COR-L47 (cell line): ENCODE results near the gene RGS14.
A peak's percentile ranks its signal among the peaks of the same experiment; 100 is the strongest.
"Not testable (repeated sequence)": the region's sequence is repeated elsewhere in the genome, so short reads cannot be mapped to it uniquely, and the experiment has no call there.

Experiments used
- DNase-seq: peaks from one replicate; lab custom pipeline; 2025; lab: John Stamatoyannopoulos, UW

The RGS14 gene

DNA sequence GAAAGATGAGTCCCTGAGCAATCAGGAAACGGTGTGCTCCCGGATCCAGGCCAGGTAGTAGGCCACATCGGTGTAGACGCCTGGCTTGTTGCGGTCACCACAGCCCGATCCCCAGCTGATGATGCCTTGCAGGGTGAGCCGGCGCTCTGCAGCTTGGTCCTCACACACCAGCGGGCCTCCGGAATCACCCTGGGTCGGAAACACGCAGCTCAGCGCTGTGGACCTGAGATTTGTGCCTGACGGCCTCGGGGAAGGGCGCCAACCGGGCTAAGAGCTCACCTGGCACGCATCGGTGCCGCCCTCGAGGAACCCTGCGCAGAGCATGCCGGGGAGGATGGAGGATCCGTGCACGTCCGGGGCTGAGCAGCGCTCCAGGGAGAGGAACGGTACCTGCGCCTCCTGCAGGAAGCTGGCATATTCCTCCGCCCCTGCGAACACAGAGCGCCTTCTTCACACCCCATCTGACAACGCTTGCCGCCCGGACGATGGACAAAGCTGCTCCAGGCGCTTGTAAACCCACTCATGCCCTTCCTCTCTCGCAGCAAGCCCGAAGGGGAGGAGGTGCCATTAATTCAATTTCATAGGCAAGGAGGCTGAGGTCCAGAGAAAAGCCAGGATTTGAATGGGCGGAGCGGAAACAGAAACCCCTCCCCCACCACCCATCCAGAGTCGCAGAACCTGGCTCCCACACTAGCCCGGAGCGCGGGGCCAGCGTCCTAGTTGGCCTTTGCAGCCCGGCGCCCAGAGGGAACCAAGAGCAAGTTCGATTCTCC, 44.7 kb downstream of the RGS14 start:
- peak; percentile 89 for DNase-seq

DNA sequence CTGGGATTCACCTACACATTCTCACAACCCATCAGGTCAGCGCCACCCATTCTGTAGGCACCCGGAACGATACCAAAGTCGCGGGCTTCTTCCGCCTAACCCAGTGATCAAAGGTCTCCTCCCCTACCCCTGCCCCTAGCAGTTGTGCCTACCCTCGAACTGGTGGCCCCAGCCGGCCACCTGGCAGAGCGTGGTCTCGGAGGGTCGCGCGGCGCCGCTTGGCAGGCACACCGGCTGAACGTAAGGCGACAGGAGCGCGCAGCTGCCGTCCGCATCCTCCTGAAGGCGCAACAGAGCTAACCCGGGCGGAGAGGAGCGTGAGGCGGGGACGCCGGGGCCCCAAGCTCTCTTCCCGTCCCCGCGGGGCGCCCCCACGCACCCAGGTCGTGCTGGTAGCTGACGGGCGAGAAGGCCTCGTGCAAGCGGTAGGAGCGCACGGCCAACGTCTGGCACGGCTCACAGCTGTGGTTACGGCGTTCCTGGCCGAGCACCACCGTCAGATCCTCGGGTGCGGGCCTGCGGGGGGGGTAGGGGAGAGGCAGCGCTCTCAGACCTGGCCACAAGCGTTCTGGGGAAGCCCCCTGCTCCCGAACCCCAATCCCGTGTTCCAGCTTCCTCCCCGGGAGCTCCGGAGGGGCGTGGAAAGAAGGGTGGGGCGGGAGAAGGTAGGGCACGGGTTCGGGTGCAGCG, 45.5 kb downstream of the RGS14 start:
- DNase-seq: peak; percentile 57

DNA sequence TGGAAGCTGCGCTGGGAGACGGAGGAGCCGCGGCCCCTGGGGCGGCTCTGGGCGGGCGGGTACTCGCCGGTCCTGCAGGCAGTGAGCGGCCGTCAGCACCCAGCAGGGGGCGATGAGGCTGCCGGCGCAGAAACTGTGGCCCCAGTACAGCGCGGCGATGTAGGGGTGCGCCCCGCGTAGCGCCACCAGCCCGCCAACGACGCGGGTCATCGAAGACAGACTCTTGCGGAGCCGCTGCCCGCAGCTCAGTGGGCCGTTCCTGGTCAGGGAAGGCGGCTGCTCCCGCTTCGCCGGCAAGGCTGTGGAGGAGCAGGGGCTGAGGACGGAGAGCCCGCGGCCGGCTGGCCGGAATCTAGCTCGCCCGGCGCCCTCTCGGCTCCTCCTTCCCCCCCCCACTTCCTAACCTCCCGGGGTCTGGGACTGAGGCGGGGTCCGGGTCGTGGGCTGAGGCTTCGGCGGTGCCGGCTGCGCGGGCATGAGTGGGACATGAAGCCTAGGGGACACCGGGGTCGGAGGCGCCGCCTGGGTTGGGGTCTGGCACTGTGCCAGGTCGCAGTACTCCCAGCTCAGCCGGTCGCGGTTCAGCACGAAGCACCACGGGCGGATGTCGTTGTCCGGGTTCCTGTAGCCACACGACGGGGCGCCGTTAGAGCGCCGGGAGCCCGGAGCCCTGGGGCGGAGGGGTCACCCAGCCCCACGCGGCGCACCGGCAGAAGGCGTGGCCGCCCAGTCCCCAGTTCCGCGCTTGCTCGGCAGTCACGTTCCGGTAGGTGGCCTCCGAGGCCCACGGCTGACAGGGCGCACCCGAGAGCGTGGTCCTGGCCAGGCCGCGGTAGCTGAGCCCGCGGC, 46.3 kb downstream of the RGS14 start:
- peak; percentile 92 for DNase-seq

DNA sequence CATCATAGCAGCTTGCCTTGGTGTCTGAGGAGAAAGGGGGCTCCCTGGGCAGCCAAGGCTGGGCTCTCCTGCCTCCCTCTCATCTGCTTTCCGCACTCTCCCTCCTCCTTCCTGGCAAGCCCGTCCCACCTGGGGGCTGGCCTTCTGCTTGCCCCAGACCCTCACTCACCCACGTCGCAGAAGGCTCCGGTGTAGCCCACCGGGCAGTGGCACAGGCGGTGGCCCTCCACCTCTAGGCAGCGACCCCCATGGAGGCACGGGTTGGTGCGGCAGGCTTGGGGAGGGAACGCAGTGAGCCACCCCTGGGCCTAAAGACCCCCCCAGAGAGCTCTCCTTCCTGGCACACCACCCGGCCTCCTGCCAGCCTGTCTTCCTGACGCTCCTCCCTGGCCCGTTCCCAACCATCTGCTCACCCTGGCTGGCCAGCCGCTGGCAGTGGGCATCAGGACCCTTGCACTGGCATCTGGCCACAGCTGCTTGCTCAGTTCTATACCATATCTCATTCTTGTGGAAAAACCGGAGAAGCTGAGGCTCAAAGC, 47.0 kb downstream of the RGS14 start:
- peak; percentile 11 for DNase-seq

DNA sequence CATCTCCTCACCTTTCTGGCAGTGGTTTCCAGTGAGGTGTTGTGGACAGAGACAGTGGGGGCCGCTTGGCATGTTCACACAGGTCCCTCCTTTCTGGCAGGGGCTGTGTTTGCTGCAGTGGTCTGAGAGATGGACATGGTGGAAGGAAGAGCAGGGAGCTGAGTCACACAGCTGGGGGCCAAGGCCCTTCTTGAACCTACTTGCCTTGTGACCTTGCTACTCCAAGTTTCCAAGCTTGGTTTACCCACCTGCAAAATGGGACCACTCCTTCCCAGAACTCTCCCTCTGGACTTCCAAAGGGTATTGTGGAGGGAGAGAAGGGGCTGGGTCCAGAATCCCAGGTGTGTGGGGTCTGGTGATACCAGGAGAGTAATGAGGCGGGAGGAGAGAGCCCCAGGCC, 47.6 kb downstream of the RGS14 start:
- no peak for DNase-seq

DNA sequence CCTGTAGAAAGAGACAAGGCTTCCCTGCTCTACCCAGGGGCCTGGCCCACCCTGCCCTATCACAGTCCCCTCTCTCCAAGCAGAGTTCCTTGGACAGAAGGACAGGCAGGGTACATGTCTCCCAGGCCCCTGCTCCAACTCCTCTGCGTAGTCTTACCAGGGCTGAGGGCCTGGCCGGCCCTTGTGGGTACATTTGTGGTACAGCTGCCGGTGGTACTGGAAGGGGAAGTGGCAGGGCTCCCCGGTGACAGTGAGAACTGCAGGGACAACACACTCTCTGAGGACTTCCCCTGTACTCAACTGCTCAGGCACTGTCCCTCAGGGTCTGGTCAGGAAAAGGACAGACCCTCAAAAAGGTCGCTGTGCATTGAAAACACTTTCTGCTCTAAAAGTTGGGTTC, 48.1 kb downstream of the RGS14 start:
- DNase-seq: no peak

DNA sequence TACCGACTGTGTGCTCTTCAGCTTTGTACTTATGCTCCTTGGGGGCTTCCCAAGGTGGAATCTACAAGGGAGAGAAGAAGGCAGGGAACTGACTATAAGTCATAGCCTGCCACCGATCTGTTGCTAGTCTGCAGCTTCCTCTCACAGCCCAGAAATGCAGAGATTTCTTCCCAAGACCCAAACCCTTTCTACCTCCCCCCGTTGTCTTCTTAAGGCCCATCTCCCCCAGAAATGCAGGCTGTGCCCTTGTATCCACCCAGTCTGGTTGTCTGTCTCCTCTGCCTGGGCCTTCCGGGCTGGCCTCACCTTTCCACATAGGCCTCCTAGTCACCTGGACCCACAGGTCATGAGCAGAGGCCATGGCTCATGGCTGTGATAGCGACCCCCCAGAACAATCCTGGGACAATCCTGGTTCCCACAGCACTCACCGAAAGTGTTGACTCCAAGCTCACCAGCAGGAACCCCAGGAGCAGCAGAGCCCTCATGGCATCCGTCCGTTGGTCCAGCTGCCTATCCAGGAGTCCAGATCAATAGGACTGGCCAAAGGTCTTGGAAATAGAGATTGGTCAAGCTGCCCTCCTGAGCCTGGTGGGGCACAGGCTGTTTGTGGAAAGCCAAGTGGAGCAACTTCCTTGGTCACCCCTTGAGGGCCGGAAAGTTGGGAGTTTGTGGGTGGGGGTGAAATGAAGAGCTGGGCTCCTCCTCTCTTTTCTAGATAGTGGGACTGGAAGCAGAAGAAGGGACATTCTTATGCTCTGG, 51.5 kb downstream of the RGS14 start, which contains the start of gene F12:
TSS of gene F12 (minus strand) at position 522 of the 759 bp plus-strand sequence. CDS start at position 485, 37 bp downstream.
- DNase-seq: no peak

DNA sequence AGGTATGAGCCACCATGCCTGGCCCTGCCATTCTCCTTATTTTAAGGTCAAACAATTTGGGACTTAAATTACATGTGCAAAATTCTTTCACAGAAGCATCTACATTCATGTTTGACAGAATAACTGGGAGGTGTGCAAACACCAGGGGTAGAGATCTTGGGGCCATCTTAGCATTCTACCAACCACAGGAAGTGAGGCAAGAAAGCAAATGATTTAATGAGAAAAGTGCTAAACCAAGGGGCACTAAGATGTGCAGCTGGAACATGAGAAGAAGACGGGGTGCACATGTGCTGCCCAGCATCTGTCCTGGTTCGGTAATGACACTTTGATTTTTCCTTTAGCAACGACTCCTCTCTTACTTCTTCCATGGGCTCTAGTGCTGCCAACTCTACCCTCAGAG, 52.9 kb downstream of the RGS14 start:
- DNase-seq: no peak

DNA sequence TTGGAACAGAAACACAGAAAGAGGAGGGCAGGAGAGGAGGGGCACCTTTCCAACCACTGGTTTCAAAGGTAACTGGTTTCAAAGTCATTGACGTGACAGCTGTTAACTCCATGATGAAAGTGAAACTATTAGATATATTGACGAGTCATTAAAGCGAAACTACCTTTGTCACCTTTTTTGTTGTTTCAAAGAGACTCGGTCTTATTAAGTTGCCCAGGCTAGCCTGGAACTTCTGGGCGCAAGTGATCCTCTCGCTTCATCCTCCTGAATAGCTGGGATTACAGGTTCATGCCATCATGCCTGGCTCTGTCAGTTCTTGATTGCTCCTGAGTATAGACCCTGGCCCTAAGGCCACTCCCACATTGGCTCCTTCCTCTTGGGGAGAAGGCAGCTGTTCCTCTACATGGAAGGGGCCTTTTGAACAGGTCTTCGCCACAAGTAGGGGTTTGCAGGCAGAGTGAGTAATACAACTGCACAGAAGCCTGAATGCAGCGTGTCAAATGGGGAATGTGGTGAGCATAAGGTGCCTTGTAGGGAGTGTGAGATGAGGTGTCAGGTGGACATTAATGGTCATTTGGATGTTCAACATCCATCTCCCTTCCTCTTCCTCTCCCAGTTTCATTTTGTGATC, 55.0 kb downstream of the RGS14 start:
- DNase-seq: no peak

DNA sequence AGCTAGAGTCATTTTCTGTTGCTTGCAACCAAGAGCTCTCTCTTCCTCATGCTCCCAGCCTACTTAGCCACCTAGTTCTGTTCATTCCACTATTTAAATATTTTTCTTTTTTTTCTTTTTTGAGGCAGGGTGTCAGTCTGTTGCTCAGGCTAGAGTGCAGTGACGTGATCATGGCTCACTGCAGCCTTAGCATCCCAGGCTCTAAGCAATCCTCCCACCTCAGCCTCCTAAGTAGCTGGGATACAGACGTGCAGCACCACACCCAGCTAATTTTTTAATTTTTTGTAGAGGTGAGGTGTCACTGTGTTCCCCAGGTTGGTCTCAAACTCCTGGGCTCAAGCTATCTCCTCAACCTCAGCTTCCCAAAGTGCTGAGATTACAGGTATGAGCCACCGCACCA, 56.8 kb downstream of the RGS14 start:
- DNase-seq: no peak

DNA sequence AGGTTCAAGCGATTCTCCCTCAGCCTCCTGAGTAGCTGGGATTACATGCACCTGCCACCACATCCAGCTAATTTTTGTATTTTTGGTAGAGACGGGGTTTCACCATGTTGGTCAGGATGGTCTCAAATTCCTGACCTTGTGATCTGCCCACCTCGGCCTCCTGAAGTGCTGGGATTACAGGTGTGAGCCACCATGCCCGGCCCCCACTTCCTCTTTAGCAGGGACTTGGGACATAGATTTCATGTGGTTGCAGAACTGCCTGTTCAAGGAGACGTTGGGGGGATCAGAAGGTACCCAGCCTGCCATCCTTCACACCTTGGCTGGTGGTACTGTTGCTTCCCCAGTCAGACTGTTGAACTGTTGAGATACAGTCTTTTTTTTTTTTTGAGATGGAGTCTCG, 59.4 kb downstream of the RGS14 start:
- DNase-seq: not testable (repeated sequence)

DNA sequence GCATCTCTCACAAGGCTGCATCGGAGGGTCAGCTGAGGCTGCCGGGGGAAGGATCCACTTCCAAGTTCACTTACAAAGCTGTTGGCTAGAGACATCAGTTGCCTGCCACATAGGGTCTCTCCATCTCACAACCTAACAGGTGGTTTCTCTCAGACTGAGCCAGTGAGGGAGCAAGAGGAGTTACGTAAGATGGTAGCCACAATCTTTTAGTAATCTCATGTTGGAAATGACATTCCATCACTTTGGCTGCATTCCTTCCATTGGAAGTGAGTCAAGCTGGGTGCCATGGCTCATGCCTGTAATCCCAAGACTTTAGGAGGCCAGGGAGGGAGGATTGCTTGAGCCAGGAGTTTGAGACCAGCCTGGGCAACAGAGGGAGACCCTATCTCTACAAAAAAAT, 61.3 kb downstream of the RGS14 start:
- no peak for DNase-seq

DNA sequence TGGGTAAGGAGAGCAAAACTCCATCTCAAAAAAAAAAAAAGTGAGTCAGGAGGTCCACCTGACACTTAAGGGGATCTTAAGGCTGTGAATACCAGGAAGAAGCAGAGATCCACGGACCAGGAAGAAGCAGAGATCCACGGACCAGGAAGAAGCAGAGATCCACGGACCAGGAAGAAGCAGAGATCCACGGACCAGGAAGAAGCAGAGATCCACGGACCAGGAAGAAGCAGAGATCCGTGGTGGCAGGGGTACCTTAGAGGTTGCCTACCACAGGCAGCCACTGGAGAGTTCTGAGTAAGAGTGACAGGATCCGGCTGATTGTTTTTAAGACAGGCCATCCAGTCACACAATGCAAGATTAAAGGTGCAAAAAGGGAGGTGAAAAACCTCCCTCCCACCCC, 62.7 kb downstream of the RGS14 start:
- DNase-seq: not testable (repeated sequence)

DNA sequence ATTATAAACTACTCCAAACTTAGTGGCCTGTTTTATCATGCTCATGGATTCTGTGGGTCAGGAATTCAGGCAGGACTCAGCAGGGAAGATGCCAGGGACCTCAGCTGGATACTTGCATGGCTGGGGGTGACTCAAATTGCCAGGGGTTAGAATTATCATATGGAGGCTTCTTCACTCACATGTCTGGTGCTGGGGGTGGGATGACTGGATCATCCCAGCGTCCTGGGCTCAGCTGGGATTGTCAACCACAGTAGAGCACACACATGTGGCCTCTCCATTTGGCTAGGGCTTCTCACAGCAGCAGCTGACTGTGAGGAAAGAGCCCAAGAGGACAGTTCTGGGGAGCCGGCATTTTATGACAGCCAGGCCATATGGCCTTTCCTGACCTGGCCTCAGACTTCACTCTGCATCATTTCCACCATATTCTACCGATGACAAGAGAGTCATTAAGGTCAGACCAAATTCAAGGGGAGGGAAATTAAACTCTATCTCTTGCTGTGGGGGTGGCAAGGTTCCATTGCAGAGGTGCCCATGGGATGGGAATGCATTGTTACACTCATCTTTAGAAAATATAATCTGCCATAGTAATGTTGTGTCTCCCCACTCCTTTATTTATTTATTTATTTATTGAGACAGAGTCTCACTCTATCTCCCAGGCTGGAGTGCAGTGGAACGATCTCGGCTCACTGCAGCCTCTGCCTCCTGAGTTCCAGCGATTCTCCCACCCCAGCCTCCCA, 63.5 kb downstream of the RGS14 start:
- no peak for DNase-seq
